PC-9 (cell line): ENCODE data around the gene RHOF.

Source experiments
- CTCF ChIP-seq: fragments of 200-600 bp; sonication (generic); conservative IDR thresholded peaks from 2 replicates; pipeline ENCODE4 v1.6.1; 2017; ENCODE audit warnings: mixed run types, antibody characterized with exemption, mild to moderate bottlenecking, moderate library complexity
- EZH2 ChIP-seq: fragments of 200-600 bp; sonication (generic); IDR thresholded peaks from 2 replicates; pipeline ENCODE4 v1.8.0; 2017; ENCODE audit warnings: antibody characterized with exemption, low read depth

GRCh38 chr12:121769831-121770301 is 23.6 kb downstream of the RHOF start:
- TF ChIP-seq CTCF (no peak), EZH2 (no peak)
